GM19452 (cell line): Measurements from ENCODE around the gene CDK4.

Source experiments
- ATAC-seq: cut with Tn5 transposase; IDR thresholded peaks from one replicate; pipeline ENCODE4 v1.9.1; 2021; ENCODE audit not compliant: unreplicated experiment

The CDK4 gene

GRCh38 chr12:57741413-57741789, 10.7 kb downstream of the CDK4 start:
- no peak for ATAC-seq

GRCh38 chr12:57740656-57741412, 11.3 kb downstream of the CDK4 start:
- ATAC-seq, result peak; percentile 39

DNA sequence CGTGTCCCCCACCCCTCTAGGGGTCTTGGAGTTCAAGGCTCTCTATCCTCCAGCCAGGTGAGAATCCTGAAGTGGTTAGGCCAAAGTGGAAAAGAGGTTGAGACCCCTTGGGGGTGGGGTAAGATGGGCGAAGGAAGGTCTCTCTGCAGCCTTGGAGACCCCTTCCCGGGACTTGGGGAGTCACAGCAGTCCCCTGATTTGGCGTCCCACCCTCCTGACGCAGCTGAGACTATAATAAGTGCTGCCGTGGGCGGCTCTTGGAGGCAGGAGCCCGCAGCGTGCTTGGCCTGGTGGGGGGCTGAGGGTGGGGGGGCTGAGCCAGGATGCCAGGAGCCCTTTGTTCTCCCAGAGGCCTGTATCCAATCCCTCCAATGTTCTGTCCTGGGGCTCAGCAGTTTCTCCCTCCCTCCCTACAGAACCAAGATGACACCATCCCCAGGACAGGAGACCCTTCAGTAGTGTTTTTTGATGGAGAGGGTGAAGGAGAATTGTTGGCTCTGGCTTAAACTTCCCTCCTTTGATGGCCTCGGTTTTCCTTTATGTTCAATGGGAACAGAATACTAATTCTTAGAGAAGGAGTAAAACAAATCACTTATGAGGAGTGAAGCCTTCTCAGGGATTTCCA, 12.1 kb downstream of the CDK4 start:
- ATAC-seq, result no peak

- ATAC-seq, result no peak
These were observed 12.7 kb downstream of the CDK4 start for GRCh38 chr12:57739387-57739786.

DNA sequence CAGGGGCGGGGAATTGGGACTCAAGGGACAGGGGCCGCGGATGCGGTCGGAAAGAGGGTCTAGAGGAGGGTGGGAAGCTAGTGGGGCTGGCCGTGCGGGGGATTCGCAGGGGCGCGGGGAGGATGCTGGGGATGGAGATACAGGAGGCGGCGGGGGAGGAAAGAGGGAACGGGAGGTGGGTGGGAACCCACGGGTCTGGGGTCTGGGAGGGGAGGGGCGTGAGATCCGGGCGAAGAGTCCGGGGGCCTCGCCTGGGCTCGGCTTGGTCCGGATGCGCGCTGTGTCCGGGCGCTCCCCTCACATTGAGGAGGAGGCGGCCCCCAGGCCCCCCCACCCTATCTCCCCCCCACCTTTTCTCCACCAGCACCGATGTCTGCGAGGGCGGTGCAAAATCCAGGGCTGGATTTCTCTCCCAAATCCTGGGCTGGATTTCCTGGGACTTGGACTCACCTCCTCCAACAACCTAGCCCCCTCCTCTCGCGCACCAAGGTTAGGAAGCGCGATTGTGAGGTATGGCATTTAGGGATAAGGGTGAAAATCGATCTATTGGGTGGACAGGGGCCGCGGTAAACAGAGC, 13.4 kb downstream of the CDK4 start, which contains the start of gene AGAP2:
Gene AGAP2, minus strand, starts transcription at position 82 of the 577 bp plus-strand sequence. CDS start 496 bp downstream, outside the sequence.
- ATAC-seq, result no peak

GRCh38 chr12:57737467-57738460, 14.3 kb downstream of the CDK4 start:
- ATAC-seq, result no peak

DNA sequence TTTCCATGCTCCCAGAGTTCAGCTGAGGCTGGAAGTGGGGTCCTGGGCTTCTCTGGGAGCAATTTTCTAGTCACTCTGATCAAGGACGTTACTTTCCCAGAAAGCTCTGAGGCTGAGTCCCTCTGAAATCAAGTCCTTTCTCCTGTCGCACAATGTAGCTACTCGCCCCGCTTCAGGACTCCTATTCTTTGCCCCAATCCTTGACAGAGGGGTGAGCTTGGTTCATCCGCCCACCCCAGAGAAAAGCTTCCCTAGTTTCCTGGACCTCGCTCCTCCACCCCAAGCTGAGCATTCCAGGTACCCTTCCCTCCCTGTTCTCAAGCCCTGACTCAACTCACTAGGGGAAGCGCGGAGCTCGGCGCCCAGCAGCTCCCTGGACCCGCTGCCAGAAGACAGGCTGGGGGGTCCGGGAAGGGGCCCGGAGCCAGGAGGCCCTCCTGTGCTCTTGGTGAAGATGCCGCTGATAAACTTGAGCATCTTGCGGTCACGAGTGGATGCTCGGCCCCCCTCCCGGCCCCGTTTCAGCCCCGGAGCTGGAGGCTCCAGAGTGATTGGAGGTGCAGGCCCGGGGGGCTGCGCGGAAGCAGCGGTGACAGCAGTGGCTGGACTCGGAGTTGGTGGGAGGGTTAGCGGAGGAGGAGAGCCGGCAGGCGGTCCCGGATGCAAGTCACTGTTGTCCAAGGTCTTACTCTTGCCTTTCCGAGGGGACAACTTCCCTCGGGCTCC, 15.2 kb downstream of the CDK4 start:
- no peak for ATAC-seq

DNA sequence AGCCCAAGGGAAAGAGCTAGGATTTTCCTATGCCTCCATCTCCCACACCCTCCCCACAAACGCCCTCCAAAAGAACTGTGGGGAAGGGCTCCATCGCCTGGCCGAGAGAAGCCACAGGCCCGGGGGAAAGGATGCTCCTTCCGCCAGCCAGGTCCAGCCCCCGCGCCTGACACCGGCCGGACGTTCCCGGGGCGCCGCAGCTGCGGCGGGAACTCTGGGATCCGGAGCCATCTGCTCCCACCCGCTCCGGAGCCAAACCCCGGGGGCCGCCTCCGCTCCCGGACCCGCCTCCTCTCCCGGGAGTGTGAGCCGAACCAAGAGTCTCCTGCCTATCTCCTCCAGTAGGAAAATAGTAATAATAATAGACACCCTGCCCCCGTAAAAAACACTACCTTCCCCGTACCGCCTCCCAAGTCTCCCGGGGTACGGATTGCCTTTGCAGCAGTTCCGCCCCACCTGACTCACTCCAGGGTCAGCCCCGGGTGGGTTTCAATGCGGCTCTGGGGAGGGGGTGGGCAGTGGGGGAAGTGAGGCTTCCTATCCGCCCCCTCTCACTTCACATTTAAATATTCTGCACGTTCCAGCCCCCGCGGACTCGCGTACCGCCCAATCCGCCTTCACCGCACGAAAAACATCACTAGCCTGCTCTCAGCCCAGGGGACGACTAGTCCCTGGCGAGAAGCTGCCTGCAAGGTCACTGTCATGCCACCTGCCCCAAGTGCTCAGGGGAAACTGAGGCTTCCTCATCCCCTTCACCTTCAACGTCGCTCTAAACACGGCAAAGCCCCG, 16.0 kb downstream of the CDK4 start:
- ATAC-seq, result no peak

DNA sequence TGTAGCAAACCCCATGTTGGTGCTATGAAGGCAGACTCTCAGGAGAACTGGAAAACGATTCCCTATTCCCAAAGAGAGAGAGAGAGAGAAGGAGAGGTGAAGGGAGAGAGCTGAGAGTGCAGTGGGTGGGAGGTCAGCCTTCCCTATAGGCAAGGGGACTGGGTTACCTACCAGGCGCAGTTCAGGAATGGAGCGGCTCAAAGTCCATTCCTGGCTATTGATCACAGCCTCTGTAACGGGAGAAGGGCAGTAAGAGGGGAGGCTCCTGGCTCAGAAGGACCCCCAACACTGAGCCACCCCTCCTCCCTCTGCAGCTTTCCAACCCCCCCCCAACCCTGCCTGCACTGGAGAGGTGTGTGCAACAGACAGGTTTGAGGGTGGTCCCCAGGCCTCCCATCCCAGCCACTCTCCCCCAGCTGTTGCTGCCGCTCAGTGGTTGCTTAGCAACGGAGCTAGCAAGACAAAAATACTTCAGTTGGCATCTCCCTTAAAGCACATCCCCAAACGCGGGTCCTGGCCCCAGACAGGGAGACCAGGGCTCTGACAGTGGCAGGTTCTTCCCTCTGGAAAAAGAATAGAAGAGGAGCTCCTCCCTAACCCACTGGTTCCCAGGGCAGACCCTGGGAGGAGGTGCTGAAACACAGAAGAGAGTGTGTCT, 16.8 kb downstream of the CDK4 start:
- no peak for ATAC-seq

- no peak for ATAC-seq
These were observed 17.5 kb downstream of the CDK4 start for GRCh38 chr12:57734591-57734990.

GRCh38 chr12:57733928-57734327, 18.2 kb downstream of the CDK4 start:
- ATAC-seq, result no peak

DNA sequence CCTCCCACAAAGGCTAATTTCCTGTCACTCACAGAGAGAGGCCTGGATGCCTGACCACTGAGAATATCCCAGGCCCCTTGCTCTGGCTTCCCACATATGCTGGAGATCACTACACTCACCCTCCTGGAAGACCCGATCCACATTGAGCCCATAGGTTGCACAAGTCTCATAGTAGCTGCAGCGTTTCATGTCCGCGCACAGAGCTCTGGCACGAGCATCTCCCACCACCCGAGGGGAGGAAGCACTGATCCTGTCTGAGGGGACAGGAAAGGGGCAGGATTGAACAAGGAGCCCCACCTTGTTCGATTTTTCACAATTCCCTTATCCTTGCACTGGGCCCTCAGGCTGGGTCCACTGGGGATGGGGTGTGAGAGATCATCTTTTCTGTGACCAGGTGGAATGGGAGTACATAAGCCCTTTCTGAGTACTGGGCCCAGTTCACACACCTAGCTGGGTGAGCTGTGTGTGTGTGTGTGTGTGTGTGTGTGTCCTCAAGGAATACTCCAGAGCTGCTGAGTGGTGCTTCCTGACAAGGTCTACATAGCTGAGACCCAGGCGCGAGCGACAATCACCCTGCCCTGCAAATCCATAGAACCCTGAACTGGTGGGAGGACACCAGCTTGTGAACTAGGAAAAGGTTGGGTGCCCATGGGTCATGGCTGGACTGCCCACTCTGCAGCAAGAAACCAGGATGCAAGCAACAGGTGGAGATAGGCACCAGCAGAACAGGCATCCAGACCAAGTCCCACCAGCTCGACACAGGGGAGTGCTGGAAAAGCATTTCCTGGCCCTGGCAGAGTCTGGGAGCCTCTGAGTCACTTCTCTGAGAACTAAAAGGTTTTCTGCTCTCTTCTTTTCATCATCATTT, 19.1 kb downstream of the CDK4 start:
- no peak for ATAC-seq

GRCh38 chr12:57732270-57732669, 19.8 kb downstream of the CDK4 start:
- no peak for ATAC-seq

DNA sequence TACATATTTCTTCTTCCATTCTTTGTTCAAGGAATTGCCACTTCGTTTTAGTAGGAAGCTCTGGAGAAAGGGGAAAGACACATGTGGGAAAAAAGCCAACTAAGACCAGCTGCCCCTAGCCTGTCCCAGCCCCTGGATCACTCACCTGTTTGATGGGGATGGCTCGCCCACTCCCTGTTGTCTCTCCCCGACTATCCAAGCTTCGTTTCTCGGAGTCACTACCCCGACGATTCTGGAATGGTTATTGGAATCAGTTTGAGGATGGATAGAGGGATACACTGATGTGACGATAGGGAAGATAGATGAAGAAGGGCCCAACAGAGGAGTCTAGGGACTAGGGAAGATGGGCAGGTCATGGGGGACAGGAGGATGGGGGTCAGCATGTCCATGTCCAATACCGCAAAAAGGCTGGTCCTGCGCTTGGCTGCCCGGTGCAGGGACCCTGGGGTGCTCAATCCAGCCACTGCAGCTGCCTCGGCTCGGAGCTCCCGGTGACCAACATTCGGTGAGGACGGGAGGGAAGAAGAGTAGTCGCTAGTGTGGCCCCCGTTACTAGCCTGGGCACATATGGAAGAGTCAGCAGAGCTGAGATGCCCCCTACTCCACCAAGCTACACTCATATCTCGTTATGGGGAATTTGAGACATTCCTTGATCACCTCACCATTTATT, 20.6 kb downstream of the CDK4 start:
- ATAC-seq, result no peak

GRCh38 chr12:57730336-57731067, 21.6 kb downstream of the CDK4 start:
- ATAC-seq, result no peak

DNA sequence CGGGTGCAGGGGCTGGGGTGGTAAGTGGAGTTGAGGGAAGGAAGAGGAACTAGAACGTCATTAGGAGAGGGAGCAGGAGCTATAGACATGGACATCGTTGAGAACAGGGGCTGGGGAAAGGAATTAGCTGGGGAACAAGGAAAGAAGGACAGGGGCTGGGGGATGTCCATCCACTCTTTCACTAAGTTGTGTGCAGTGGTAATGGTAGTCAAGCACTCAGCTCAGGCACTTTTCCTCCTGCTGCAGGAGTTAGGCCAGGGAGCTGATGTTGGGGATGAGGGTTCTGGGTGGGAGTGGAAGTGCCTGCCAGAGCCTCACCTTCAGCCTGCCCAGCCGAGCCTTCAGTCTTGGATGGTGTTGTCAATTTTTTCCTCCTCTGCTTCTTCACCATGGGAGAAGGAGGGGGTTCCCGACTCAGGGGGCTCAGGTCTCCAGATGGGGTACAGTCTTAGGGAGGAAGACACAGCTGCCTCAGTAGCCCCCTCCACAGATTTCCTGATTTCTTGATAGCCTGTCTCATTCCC, 22.7 kb downstream of the CDK4 start:
- no peak for ATAC-seq
